G401.6 (cell line): ENCODE results near the gene CLIC3.
"Not testable (repeated sequence)": the region's sequence is repeated elsewhere in the genome, so short reads cannot be mapped to it uniquely, and the experiment has no call there.

Source experiments
- FAIRE-seq: peaks from 2 replicates; lab custom pipeline; 2012; peaks lifted over from hg19 to GRCh38; lab: Jason Lieb, UNC

CLIC3 gene

GRCh38 chr9:136996361-136997292 is at the start of gene CLIC3:
Gene CLIC3 (minus strand): TSS chr9:136996568. CDS start chr9:136996543, 25 bp downstream.
- FAIRE-seq, result no peak

- no peak for FAIRE-seq
Measured at GRCh38 chr9:137045294-137046087, 49.1 kb upstream of the CLIC3 start.

- no peak for FAIRE-seq
Measured at GRCh38 chr9:137044502-137045177, 48.3 kb upstream of the CLIC3 start.

GRCh38 chr9:137044037-137044436 is 47.7 kb upstream of the CLIC3 start:
- FAIRE-seq, result no peak

- FAIRE-seq, result no peak
Measured at GRCh38 chr9:137042751-137043727, 46.7 kb upstream of the CLIC3 start.

GRCh38 chr9:137041124-137041523 is 44.8 kb upstream of the CLIC3 start:
- FAIRE-seq, result no peak

GRCh38 chr9:137040568-137040967 is 44.2 kb upstream of the CLIC3 start:
- FAIRE-seq, result no peak

- no peak for FAIRE-seq
Measured at GRCh38 chr9:137039611-137040366, 43.4 kb upstream of the CLIC3 start.

- FAIRE-seq, result no peak
Measured at GRCh38 chr9:137038916-137039315, 42.5 kb upstream of the CLIC3 start.

- no peak for FAIRE-seq
Measured at GRCh38 chr9:137037483-137037882, 41.1 kb upstream of the CLIC3 start.

- FAIRE-seq, result no peak
Measured at GRCh38 chr9:137037035-137037434, 40.7 kb upstream of the CLIC3 start.

- FAIRE-seq, result no peak
Measured at GRCh38 chr9:137035937-137036336, 39.6 kb upstream of the CLIC3 start.

- no peak for FAIRE-seq
Measured at GRCh38 chr9:137035507-137035834, 39.1 kb upstream of the CLIC3 start.

GRCh38 chr9:137034709-137035506 is 38.5 kb upstream of the CLIC3 start:
- no peak for FAIRE-seq

GRCh38 chr9:137034039-137034708 is 37.8 kb upstream of the CLIC3 start:
- FAIRE-seq, result no peak

GRCh38 chr9:137033481-137033880 is 37.1 kb upstream of the CLIC3 start:
- FAIRE-seq, result not testable (repeated sequence)

GRCh38 chr9:137032858-137033257 is 36.5 kb upstream of the CLIC3 start:
- no peak for FAIRE-seq

- FAIRE-seq, result no peak
Measured at GRCh38 chr9:137031904-137032640, 35.7 kb upstream of the CLIC3 start, which contains the start of gene FUT7. Gene FUT7 (minus strand): TSS chr9:137032088. CDS start chr9:137031991, 97 bp downstream.
